ENCODE measurements around the gene COL21A1. TPM values are rescaled to one million over a fixed set of nuclear protein-coding genes. Genes with fewer than 3 reads are reported as not detected.

COL21A1 gene
- polyA plus RNA-seq, 1 donor, result 9.9 TPM

DNA sequence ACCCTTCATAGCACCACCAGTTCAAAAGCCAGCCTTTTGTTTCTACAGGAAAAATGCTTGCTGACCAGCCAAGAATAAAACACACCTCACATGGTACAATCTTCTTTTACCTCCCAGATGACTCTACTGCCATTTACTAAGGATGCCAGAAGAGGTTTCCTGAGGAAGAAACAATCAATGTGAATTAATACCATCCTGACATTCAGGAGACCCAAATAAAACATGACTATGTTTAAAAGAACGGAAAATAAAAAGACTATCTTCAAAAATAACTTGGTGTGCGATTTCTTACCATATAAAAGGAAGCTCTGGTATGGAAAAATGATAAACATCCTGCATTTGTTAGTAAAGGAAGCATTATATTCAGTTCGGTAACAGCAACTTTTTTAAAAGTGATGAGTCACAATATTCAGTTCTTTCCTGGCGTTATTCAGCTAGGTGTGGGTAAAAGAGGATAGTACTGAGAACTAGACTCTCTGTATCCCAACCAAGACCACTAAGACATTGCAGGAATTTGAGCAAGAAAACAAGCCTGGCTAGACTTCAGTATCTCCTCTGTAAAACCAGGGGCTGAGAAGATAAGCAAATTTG, 16.3 kb downstream of the COL21A1 start:
- DNase-seq, result no peak
- WGBS (ENCODE audit: insufficient coverage, low lambda C conversion rate), result 94% methylated on average over 2 of the region's 4 CpGs
- no peak overlapping the region for H3K27ac ChIP-seq (ENCODE audit: low read length)
- no peaks in the 10 kb centered on the region for H3K9me3 ChIP-seq (ENCODE audit: control insufficient read depth, low read depth, low read length)
- H3K4me1 ChIP-seq (ENCODE audit: control insufficient read depth, insufficient read depth, low read length), result no peaks in the 10 kb centered on the region
- H3K36me3 ChIP-seq (ENCODE audit: control insufficient read depth, insufficient read depth, low read length), result no peaks in the 10 kb centered on the region
- H3K27me3 ChIP-seq (ENCODE audit: control insufficient read depth, insufficient read depth, low read length), result no peaks in the 10 kb centered on the region
- H3K4me3 ChIP-seq (ENCODE audit: low read length), result no peak overlapping the region

DNA sequence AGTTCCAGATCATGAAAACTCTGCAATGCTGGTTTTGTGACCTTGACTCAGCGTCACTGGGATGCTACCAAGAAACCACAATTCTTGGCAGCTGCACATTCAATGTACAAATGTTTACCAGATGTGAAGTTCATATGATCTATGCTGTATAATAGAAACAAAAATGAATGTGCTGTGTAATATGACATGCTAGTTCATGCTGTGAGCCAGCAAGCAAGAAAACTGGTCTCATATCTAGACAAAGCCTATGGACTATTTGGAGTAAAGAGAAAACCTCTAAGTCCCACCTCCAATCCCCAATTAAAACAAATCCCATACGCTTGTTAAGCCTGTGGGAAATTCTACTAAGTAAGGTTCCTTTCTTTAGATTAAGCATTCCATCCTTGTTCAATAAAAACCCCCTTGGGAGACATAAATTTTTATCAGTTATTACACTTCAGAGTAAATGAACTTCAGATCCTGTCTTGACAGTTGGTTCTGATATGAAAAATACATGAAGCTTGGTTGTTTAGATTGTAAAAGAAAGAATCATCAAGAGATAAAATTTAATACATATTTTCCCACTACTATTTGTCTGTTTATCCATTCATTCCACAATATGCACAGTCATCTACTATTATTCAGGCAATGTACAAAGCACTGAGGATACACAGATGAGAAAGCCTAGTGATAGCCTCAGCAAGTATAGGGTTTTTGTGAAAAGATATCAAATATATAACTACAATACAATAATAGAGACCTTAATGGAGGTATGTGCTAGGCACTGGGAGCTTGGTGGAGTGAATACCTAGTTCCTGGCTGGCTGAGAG, 20.1 kb downstream of the COL21A1 start:
- no peaks in the 10 kb centered on the region for H3K36me3 ChIP-seq (ENCODE audit: control insufficient read depth, insufficient read depth, low read length)
- WGBS (ENCODE audit: insufficient coverage, low lambda C conversion rate), result 80% methylated on average over 1 of the region's 2 CpGs
- H3K4me3 ChIP-seq (ENCODE audit: low read length), result no peak overlapping the region
- no peak overlapping the region for H3K27ac ChIP-seq (ENCODE audit: low read length)
- no peaks in the 10 kb centered on the region for H3K9me3 ChIP-seq (ENCODE audit: control insufficient read depth, low read depth, low read length)
- H3K4me1 ChIP-seq (ENCODE audit: control insufficient read depth, insufficient read depth, low read length), result no peaks in the 10 kb centered on the region
- no peak for DNase-seq
- H3K27me3 ChIP-seq (ENCODE audit: control insufficient read depth, insufficient read depth, low read length), result no peaks in the 10 kb centered on the region

DNA sequence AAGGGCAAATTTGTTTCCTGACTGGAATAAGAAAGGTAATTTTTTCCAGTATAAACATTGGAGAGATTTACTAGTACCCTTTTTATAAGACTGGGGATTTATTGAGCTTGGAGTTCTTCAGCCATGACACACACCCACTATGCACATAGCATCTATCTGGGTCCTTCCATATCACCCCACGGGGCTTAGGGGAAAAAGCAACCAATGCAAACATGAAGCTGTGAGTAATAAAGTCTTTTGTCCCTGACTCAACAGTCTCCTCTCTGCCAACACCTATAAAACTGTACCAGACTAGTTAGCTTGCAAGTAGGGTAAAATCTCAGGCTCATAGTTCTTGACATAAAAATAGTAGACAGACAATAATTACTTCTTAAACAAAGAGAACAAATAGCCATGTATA, 23.4 kb downstream of the COL21A1 start:
- no peak for DNase-seq
- WGBS (ENCODE audit: insufficient coverage, low lambda C conversion rate), result no CpG with 5 or more reads among the region's 1 CpG
- H3K27me3 ChIP-seq (ENCODE audit: control insufficient read depth, insufficient read depth, low read length), result no peaks in the 10 kb centered on the region
- H3K9me3 ChIP-seq (ENCODE audit: control insufficient read depth, low read depth, low read length), result no peaks in the 10 kb centered on the region
- H3K4me3 ChIP-seq (ENCODE audit: low read length), result no peak overlapping the region
- no peak overlapping the region for H3K27ac ChIP-seq (ENCODE audit: low read length)
- no peaks in the 10 kb centered on the region for H3K4me1 ChIP-seq (ENCODE audit: control insufficient read depth, insufficient read depth, low read length)
- H3K36me3 ChIP-seq (ENCODE audit: control insufficient read depth, insufficient read depth, low read length), result no peaks in the 10 kb centered on the region

DNA sequence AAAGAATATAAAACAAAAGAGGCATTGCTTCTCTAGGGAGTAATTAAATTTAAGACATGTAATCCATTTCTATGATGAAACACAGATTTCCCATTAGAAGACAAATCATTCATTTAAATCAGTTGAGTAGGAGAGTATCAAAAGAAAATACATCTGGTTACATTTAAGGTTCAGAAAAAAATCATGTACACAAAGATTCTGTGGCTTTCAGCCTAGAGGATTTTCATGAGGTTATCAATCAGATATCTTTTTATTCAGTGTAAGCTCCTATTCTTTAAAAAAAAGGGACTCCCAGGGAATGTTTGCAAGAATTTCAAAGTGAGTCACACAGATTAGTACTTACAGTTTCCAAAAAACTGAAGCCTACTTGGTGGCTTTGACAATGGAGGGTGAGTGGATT, 24.9 kb downstream of the COL21A1 start:
- H3K4me1 ChIP-seq (ENCODE audit: control insufficient read depth, insufficient read depth, low read length), result no peaks in the 10 kb centered on the region
- no peak overlapping the region for H3K4me3 ChIP-seq (ENCODE audit: low read length)
- H3K27ac ChIP-seq (ENCODE audit: low read length), result no peak overlapping the region
- no peaks in the 10 kb centered on the region for H3K9me3 ChIP-seq (ENCODE audit: control insufficient read depth, low read depth, low read length)
- H3K36me3 ChIP-seq (ENCODE audit: control insufficient read depth, insufficient read depth, low read length), result no peaks in the 10 kb centered on the region
- no peaks in the 10 kb centered on the region for H3K27me3 ChIP-seq (ENCODE audit: control insufficient read depth, insufficient read depth, low read length)
- no peak for DNase-seq

DNA sequence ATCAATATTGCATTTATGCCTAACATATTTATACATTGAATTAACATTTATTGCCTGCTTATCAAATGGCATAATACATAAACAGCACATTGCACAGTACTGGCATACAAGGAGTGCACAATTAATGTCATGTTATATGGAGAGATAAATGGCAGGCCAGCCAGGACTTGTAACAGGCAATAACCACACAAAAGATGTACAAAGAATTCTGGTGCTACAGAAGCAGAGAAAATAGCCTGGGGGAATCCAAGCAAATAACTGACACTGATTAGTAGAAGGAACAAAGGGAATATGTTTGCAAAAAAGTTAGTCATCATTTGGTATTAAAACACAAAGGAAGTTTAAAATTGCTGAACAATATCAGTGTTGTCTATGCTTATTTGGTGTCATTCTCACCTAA, 27.3 kb downstream of the COL21A1 start:
- Histone ChIP-seq H3K27ac (ENCODE audit: low read length) (no peak overlapping the region), H3K27me3 (ENCODE audit: control insufficient read depth, insufficient read depth, low read length) (no peaks in the 10 kb centered on the region), H3K4me1 (ENCODE audit: control insufficient read depth, insufficient read depth, low read length) (no peaks in the 10 kb centered on the region), H3K9me3 (ENCODE audit: control insufficient read depth, low read depth, low read length) (no peaks in the 10 kb centered on the region), H3K36me3 (ENCODE audit: control insufficient read depth, insufficient read depth, low read length) (no peaks in the 10 kb centered on the region), H3K4me3 (ENCODE audit: low read length) (no peak overlapping the region)
- no peak for DNase-seq

DNA sequence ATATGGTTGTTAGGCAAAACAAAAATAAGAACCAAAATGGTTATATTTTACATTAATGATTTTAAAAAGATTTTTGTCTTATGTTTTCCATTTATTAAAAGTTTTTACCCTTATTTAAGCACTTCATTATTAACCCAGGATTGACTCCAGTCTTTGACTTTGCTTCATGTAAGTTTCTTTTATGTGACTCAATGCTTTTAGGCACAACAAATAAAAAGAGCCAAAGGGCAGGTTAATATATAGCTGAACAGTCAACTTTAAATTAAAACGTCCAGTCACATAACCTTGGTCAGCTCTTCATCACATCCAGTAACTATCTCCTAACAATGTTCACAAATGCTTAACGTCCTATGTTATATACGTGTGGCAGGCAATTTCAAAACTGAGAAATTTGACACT, 32.7 kb downstream of the COL21A1 start:
- no peak overlapping the region for H3K27ac ChIP-seq (ENCODE audit: low read length)
- no peak for DNase-seq
- H3K27me3 ChIP-seq (ENCODE audit: control insufficient read depth, insufficient read depth, low read length), result no peaks in the 10 kb centered on the region
- no peaks in the 10 kb centered on the region for H3K36me3 ChIP-seq (ENCODE audit: control insufficient read depth, insufficient read depth, low read length)
- H3K9me3 ChIP-seq (ENCODE audit: control insufficient read depth, low read depth, low read length), result no peaks in the 10 kb centered on the region
- H3K4me3 ChIP-seq (ENCODE audit: low read length), result no peak overlapping the region
- H3K4me1 ChIP-seq (ENCODE audit: control insufficient read depth, insufficient read depth, low read length), result no peaks in the 10 kb centered on the region
- no CpG with 5 or more reads among the region's 3 CpGs for WGBS (ENCODE audit: insufficient coverage, low lambda C conversion rate)

DNA sequence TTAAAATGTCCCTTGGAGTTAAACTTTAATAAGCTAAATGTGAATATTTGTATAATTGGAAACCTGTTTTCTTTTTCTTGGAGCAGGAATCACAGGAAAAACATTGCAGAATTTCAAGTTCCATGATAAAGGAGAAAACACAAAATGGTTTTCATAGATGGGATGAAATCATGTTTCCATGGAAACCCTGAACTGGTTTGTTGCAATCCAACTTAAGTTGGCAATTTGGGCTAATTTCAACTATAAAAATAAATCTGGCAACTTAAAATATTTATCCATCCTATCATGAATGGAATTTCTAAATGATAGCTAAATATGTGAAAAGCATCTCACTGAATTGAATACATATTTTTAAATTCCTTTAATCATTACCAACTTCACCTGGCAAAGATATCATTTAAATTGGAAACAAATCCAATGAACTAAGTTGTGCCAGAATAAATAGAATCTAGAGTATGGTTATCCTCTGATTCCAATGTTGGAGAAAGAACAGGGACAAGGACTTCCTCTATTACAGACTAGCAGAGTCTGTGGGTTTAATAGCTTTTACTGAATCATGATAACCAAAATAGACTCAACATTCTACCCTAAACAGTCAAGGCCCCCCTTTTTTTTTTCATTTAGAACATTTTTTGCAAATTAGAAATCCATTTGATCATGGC, 33.2 kb downstream of the COL21A1 start:
- Histone ChIP-seq H3K4me3 (ENCODE audit: low read length) (no peak overlapping the region), H3K36me3 (ENCODE audit: control insufficient read depth, insufficient read depth, low read length) (no peaks in the 10 kb centered on the region)
- no peak for DNase-seq

DNA sequence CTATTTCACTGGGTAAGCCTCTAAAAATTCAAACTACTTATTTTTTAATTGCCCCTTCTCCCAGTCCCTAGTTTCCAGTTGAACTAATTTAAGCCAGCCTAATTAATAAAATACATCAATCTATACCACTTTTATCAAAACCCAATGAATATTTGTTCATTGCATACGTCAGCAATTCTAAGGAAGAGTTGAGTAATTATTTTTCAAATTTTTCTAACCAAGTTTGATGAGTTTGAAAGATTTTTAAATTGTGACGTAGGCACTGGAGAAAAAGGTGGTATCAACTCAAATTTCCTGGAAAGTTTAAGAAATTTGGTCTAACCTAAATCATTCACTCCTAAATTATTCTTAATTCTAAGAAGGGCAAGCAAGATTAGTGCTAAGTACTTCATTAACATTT, 35.7 kb downstream of the COL21A1 start:
- no peaks in the 10 kb centered on the region for H3K36me3 ChIP-seq (ENCODE audit: control insufficient read depth, insufficient read depth, low read length)
- H3K4me1 ChIP-seq (ENCODE audit: control insufficient read depth, insufficient read depth, low read length), result no peaks in the 10 kb centered on the region
- no peak overlapping the region for H3K4me3 ChIP-seq (ENCODE audit: low read length)
- no peaks in the 10 kb centered on the region for H3K9me3 ChIP-seq (ENCODE audit: control insufficient read depth, low read depth, low read length)
- H3K27ac ChIP-seq (ENCODE audit: low read length), result no peak overlapping the region
- no peaks in the 10 kb centered on the region for H3K27me3 ChIP-seq (ENCODE audit: control insufficient read depth, insufficient read depth, low read length)
- no peak for DNase-seq
- 50% methylated on average over 2 of the region's 2 CpGs for WGBS (ENCODE audit: insufficient coverage, low lambda C conversion rate)

More for the DNA sequence above, 33.2 kb downstream of the COL21A1 start:
- H3K4me1 ChIP-seq (ENCODE audit: control insufficient read depth, insufficient read depth, low read length), result no peaks in the 10 kb centered on the region
- H3K27me3 ChIP-seq (ENCODE audit: control insufficient read depth, insufficient read depth, low read length), result no peaks in the 10 kb centered on the region
- H3K27ac ChIP-seq (ENCODE audit: low read length), result no peak overlapping the region
- H3K9me3 ChIP-seq (ENCODE audit: control insufficient read depth, low read depth, low read length), result no peaks in the 10 kb centered on the region

DNA sequence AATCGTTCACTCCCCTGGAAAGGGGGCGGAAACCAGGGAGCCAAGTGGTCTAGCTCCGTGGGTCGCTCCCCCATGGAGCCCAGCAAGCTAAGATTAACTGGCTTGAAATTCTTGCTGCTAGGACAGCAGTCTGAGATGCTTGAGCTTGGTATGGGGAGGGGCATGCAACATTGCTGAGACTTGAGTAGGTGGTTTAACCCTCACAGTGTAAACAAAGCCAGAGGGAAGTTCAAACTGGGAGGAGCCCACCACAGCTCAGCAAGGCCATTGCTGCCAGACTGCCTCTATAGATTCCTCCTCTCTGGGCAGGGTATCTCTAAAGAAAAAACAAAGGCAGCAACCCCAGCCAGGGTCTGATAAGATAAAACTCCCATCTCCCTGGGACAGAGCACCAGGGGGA, 43.2 kb downstream of the COL21A1 start:
- 20% methylated on average over 1 of the region's 4 CpGs for WGBS (ENCODE audit: insufficient coverage, low lambda C conversion rate)
- no peaks in the 10 kb centered on the region for H3K4me1 ChIP-seq (ENCODE audit: control insufficient read depth, insufficient read depth, low read length)
- H3K27me3 ChIP-seq (ENCODE audit: control insufficient read depth, insufficient read depth, low read length), result no peaks in the 10 kb centered on the region
- H3K36me3 ChIP-seq (ENCODE audit: control insufficient read depth, insufficient read depth, low read length), result no peaks in the 10 kb centered on the region
- no peak for DNase-seq
- no peak overlapping the region for H3K4me3 ChIP-seq (ENCODE audit: low read length)
- no peak overlapping the region for H3K27ac ChIP-seq (ENCODE audit: low read length)
- H3K9me3 ChIP-seq (ENCODE audit: control insufficient read depth, low read depth, low read length), result no peaks in the 10 kb centered on the region

DNA sequence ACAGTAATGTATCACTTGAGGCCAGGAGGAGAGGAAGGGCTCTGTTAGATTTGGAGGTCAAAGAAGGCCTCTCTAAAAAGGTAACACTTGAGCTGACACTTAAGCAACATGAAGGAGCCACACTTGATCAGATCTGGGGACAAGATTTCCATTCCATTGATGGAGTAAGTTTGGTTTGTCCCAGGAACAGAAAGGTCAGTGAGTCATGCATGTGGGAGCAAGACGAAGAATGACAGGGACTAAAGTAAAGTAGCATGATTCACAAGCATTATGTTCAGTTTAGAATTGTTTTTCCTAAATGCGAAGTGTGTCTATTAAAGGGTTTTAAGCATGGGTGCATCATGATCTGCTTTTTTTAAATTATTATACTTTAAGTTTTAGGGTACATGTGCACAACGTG, 47.4 kb downstream of the COL21A1 start:
- H3K36me3 ChIP-seq (ENCODE audit: control insufficient read depth, insufficient read depth, low read length), result no peaks in the 10 kb centered on the region
- H3K27me3 ChIP-seq (ENCODE audit: control insufficient read depth, insufficient read depth, low read length), result no peaks in the 10 kb centered on the region
- no peaks in the 10 kb centered on the region for H3K4me1 ChIP-seq (ENCODE audit: control insufficient read depth, insufficient read depth, low read length)
- 60% methylated on average over 1 of the region's 3 CpGs for WGBS (ENCODE audit: insufficient coverage, low lambda C conversion rate)
- H3K27ac ChIP-seq (ENCODE audit: low read length), result no peak overlapping the region
- H3K9me3 ChIP-seq (ENCODE audit: control insufficient read depth, low read depth, low read length), result no peaks in the 10 kb centered on the region
- no peak overlapping the region for H3K4me3 ChIP-seq (ENCODE audit: low read length)
- no peak for DNase-seq

DNA sequence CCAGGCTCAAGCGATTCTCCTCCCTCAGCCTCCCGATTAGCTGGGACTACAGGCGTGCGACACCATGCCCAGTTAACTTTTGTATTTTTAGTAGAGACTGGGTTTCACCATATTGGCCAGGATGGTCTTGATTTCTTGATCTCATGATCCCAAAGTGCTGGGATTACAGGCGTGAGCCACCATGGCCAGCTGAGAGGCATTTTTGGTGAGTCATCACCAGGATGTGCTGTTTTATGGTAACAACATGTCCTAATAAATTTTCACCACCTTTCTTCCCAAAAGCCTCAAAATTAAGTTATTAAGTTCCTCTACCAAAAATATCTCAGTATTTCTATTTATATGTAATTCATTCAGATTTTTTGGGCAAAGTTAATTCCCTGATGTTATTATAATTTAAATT, 53.5 kb downstream of the COL21A1 start:
- Histone ChIP-seq H3K27ac (ENCODE audit: low read length) (no peak overlapping the region), H3K4me1 (ENCODE audit: control insufficient read depth, insufficient read depth, low read length) (no peaks in the 10 kb centered on the region), H3K27me3 (ENCODE audit: control insufficient read depth, insufficient read depth, low read length) (no peaks in the 10 kb centered on the region), H3K9me3 (ENCODE audit: control insufficient read depth, low read depth, low read length) (no peaks in the 10 kb centered on the region), H3K36me3 (ENCODE audit: control insufficient read depth, insufficient read depth, low read length) (no peaks in the 10 kb centered on the region), H3K4me3 (ENCODE audit: low read length) (no peak overlapping the region)
- WGBS (ENCODE audit: insufficient coverage, low lambda C conversion rate), result no CpG with 5 or more reads among the region's 5 CpGs
- no peak for DNase-seq
